ENCODE results near the gene ETAA1.

- TF ChIP-seq, protein P1, sequence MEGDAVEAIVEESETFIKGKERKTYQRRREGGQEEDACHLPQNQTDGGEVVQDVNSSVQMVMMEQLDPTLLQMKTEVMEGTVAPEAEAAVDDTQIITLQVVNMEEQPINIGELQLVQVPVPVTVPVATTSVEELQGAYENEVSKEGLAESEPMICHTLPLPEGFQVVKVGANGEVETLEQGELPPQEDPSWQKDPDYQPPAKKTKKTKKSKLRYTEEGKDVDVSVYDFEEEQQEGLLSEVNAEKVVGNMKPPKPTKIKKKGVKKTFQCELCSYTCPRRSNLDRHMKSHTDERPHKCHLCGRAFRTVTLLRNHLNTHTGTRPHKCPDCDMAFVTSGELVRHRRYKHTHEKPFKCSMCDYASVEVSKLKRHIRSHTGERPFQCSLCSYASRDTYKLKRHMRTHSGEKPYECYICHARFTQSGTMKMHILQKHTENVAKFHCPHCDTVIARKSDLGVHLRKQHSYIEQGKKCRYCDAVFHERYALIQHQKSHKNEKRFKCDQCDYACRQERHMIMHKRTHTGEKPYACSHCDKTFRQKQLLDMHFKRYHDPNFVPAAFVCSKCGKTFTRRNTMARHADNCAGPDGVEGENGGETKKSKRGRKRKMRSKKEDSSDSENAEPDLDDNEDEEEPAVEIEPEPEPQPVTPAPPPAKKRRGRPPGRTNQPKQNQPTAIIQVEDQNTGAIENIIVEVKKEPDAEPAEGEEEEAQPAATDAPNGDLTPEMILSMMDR (IDR thresholded peaks at IDR 0.05; ENCODE audit: insufficient read depth, low read depth, low read length) = no peak
- no peak for TF ChIP-seq EZH2 (IDR thresholded peaks at IDR 0.05; ENCODE audit: insufficient read depth, low read length)
Observed at GRCh38 chr2:67379048-67379447, 18.1 kb upstream of the ETAA1 start.

Data from astrocyte (in vitro differentiated cells and primary cell).